Activated T-cell treated with anti-CD3 and anti-CD28 coated beads for 1 hour (primary cell): ENCODE results near the gene RSKR.
"Not testable (repeated sequence)": the region's sequence is repeated elsewhere in the genome, so short reads cannot be mapped to it uniquely, and the experiment has no call there.

Experiments used
- DNase-seq: peaks from one replicate; pipeline ENCODE4 v3.0.0-alpha.2; 2020; ENCODE audit warnings: low read depth

Gene RSKR

DNA sequence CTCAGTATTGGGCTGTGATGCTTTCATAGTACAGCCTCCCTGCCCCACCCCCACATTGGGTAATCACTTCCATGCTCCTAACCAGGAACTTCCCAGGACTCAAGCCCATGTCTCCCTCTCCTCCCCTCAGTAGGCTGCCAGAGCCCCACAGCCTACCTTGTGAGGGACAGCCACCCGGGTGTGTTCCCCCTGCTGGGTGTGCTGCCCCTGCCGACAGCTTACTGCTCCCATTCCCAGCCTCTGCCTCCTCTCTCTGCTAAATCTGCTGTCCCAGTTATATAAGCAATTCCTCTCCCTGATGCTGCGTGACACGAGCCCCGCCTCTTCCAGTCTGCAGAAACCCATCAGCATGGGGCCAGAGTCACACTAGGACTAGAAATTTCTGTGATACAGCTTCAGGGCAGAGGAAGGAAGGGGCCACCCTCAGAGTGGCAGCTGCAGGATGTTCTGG, at the start of gene RSKR:
TSS of gene RSKR (minus strand) at position 255 of the 451 bp plus-strand sequence. CDS start at position 231, 24 bp downstream.
- DNase-seq, result no peak

DNA sequence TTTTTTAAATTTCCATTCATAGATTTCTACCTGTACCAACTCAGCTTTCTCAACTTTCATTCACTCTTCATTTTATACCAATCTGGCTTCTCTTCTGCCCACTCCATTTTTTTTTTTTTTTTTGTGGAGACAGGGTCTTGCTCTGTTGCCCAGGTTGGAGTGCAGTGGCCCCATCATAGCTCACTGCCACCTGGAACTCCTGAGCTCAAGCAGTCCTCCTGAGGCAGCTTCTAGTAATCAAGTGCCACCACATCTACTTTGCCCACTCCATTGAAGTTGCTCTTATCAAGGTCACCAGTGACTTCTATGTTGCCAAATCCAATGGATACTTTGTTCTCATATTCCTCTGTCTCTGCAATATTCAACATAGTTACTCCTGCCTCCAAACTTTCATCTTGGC, 49.7 kb upstream of the RSKR start:
- no peak for DNase-seq

GRCh38 chr17:28662527-28662829, 48.5 kb upstream of the RSKR start:
- DNase-seq, result no peak

GRCh38 chr17:28661635-28662526, 47.9 kb upstream of the RSKR start, which contains the start of the genes SDF2 and SUPT6H:
Gene SDF2 (minus strand): TSS chr17:28661906. CDS start chr17:28661876, 30 bp downstream.
Gene SUPT6H (plus strand): TSS chr17:28662205. CDS start chr17:28673402, 11,197 bp downstream.
- DNase-seq, result peak; percentile 90

DNA sequence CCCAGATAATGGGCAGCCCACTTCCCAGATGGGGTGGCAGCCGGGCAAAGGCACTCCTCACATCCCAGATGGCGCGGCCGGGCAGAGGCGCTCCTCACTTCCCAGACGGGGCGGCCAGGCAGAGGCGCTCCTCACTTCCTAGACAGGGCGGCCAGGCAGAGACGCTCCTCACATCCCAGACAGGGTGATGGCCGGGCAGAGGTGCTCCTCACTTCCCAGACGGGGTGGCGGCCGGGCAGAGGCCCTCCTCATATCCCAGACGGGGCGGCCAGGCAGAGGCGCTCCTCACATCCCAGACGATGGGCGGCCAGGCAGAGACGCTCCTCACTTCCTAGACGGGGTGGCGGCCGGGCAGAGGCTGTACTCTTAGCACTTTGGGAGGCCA, 45.5 kb upstream of the RSKR start:
- not testable (repeated sequence) for DNase-seq

- not testable (repeated sequence) for DNase-seq
Observed at GRCh38 chr17:28658766-28659496, 44.9 kb upstream of the RSKR start.

DNA sequence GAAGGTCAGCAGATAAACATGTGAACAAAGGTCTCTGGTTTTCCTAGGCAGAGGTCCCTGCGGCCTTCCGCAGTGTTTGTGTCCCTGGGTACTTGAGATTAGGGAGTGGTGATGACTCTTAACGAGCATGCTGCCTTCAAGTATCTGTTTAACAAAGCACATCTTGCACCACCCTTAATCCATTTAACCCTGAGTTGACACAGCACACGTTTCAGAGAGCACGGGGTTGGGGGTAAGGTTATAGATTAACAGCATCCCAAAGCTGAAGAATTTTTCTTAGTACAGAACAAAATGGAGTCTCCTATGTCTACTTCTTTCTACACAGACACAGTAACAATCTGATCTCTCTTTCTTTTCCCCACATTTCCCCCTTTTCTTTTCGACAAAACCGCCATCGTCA, 44.4 kb upstream of the RSKR start:
- DNase-seq, result not testable (repeated sequence)

GRCh38 chr17:28657756-28658155, 43.8 kb upstream of the RSKR start:
- DNase-seq, result no peak

- no peak for DNase-seq
Observed at GRCh38 chr17:28655160-28655559, 41.2 kb upstream of the RSKR start.

DNA sequence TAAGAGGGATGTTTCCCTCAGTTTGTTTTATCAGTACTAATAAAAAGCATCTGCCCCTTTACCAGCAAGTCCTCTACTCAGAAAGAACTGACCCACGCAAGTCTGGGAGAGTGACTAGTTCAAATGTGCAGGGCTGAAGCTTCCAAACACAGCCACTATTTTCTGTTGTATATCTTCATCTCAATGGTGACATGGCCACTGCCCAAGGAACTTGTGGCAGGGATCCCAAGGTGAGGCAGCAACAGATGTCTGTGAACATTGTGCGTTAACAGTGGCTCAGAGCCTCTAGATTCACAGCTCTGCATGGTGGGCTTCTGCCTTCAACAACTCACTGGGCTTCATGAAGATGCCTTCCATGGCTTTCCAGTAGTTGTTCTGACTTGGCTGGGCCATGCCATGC, 34.7 kb upstream of the RSKR start:
- no peak for DNase-seq

DNA sequence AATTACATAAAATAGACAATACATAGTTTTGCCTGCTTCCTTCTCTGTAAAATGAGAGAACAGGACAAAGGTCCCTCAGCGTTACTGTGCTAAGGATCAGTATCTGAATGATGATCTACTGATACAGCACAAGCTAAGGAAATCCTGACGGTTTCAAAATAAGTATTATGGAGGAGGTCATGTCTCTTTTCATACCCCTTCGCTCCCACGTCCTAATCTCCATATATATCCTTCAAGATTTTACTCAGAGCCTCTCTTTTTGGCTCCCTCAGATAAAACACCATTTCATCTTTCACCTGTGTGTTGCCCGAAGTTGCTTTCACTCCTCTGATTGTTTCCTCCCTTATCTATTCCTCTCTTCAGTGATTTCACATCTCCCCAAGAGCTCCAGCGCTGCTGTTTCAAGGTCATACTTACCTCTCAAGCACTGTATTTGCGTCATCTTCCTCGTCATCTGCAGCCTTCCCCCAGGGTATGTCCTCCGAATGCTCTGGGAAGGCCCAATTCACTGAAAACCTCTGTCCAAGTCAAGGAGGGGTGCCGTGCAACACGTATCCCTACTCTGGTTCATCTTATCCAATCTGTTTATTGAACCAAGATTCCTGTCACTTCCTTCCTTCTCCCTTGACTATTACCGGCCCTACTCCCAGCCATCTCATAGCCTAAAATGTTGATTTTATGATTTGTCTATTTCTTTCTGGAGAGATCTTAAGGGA, 32.2 kb upstream of the RSKR start:
- DNase-seq, result peak; percentile 2

DNA sequence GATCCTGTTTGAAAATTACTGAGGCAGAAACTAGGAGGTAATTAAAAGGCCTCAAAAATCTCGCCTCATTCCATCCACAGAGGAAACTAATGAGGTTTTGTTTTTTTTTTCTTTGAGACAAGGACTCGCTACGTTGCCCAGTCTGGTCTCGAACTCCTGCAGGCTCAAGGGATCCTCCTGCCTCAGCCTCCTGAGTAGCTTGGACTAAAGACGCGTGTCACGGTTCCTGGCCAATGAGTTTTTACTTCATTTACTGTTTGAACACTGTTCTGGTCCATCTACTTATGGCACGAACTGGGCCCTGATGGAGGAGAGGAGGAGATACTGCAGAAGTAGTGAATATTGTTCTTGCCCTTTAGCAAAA, 31.6 kb upstream of the RSKR start:
- no peak for DNase-seq

- peak; percentile 92 for DNase-seq
Observed at GRCh38 chr17:28644787-28645575, 31.0 kb upstream of the RSKR start, which contains the start of gene BLTP2. Gene BLTP2 (minus strand): TSS chr17:28645158. CDS start chr17:28645056, 102 bp downstream.

GRCh38 chr17:28643983-28644786, 30.2 kb upstream of the RSKR start:
- peak; percentile 10 for DNase-seq

DNA sequence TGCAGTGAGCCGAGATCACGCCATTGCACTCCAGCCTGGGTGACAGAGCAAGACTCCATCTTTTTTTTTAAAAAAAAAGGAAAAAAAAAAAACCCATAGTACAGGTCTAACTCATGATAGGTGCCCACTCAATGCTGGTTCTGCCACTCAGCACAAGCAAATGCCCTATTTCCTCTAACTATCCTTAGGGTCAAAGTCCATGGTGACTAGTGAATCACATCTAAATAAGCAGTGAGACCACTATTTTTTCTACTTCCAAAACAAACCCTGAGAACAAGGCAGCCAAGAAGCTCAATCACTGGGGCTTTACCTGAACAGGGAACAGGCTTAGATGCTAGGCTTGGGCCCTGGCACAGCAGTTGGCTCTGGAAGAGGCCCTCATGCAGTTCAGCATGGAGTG, 27.6 kb upstream of the RSKR start:
- no peak for DNase-seq

GRCh38 chr17:28635506-28635905, 21.5 kb upstream of the RSKR start:
- DNase-seq, result no peak

DNA sequence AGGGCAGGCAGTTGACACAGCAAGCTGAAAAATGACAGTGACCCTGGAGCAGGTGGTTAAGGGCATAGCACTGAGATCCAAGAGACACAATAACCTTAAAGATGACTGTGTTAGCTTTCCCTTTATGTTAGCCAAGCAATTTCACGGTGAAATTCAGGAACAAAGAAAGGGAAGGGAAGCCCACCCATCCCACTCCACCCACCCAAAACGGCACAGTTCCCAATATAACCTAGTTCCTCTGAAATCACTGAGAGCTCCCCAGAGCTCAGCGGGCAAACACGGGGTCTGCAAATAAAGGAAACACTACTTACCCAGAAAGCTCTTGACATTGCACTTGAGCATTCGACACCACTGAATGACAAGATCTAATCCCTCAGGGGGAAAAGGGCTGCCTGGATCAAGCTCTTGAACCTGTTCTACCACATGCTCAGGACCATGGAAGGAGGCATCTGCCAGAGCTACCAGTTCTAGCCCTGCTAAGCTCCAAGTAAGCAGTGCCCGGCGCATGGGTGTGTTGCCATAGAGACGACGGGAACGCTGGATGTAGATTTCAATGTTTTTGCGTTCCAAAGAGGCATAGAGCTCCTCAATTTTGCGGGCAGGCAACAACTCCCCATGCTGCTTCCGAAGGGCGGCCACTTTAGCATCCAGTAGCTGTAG, 20.4 kb upstream of the RSKR start:
- DNase-seq, result no peak

GRCh38 chr17:28626818-28627217, 12.8 kb upstream of the RSKR start:
- DNase-seq, result no peak

- DNase-seq, result no peak
Observed at GRCh38 chr17:28624148-28624547, 10.2 kb upstream of the RSKR start.

GRCh38 chr17:28623696-28624095, 9.7 kb upstream of the RSKR start:
- DNase-seq, result no peak
